ENCODE results near the gene GPR162.

Gene GPR162

DNA sequence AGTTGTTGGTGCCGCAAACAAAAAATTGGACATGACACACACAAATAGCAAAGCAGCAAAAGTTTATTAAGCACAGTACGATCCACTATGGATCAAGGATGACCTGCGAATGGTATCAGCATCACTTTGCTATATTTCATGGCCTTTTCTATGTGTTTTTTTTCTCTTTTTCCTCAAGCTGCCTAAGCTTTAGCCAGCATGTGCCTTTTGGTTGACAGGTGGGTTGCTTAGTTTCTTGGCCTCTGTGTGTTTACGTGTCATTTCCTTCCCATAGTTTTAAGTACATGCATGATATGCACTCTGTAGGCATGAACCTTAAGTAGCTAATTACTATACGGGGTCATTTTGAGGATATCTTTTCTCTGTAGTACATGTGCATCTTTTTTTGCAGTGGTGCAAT lies 22.5 kb upstream of the GPR162 start:
- no peak for TF ChIP-seq CTCF (IDR thresholded peaks at IDR 0.05; ENCODE audit: extremely low read depth, missing control alignments)
- no peak for DNase-seq (ENCODE audit: low spot score)

- no peak for TF ChIP-seq CTCF (IDR thresholded peaks at IDR 0.05; ENCODE audit: extremely low read depth, missing control alignments)
- DNase-seq (ENCODE audit: low spot score), result no peak
Measured at GRCh38 chr12:6807170-6807569, 14.5 kb upstream of the GPR162 start.

GRCh38 chr12:6809056-6809455 lies 12.6 kb upstream of the GPR162 start:
- DNase-seq (ENCODE audit: low spot score), result no peak
- no peak for TF ChIP-seq CTCF (IDR thresholded peaks at IDR 0.05; ENCODE audit: extremely low read depth, missing control alignments)

GRCh38 chr12:6810758-6811157 lies 10.9 kb upstream of the GPR162 start:
- no peak for TF ChIP-seq CTCF (IDR thresholded peaks at IDR 0.05; ENCODE audit: extremely low read depth, missing control alignments)
- no peak for DNase-seq (ENCODE audit: low spot score)

GRCh38 chr12:6813363-6813762 lies 8.3 kb upstream of the GPR162 start:
- no peak for DNase-seq (ENCODE audit: low spot score)
- no peak for TF ChIP-seq CTCF (IDR thresholded peaks at IDR 0.05; ENCODE audit: extremely low read depth, missing control alignments)

DNA sequence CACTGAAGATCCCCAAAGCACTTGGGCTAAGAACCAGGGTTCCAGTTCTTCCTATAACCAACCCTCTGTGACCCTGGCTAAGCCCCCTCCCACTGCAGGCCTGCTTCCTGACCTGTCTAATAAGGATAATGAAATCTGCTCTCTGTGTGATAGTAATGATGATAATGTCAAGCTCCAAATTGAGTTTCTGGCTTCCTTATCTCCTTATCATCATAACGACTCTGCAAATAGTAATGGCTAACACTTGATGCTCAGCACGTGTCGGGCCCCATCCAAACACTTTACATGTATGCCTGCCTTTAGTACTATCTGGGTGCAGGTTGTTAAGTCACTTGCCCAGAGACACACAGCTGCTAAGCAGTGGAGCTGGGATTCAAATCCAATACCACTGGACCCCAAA lies 5.0 kb upstream of the GPR162 start:
- no peak for TF ChIP-seq CTCF (IDR thresholded peaks at IDR 0.05; ENCODE audit: extremely low read depth, missing control alignments)
- DNase-seq (ENCODE audit: low spot score), result no peak

GRCh38 chr12:6817098-6817497 lies 4.5 kb upstream of the GPR162 start:
- no peak for DNase-seq (ENCODE audit: low spot score)
- no peak for TF ChIP-seq CTCF (IDR thresholded peaks at IDR 0.05; ENCODE audit: extremely low read depth, missing control alignments)

Data from GM20000 (cell line).